A549 (cell line): Measurements from ENCODE around the gene CDYL. TPM values are rescaled to one million over a fixed set of nuclear protein-coding genes. Genes with fewer than 3 reads are reported as not detected.

Experiments
- ATAC-seq, 2 experiments: fragments of 200-7000 bp in 1 of 2; fragments of >200 bp in 1 of 2; cut with Nextera tagmentation in 1 of 2; cut with Tn5 transposase in 1 of 2; 3 replicates each; pipeline versions ENCODE4 v1.8.0 to v1.9.1; 2018 to 2020; ENCODE audit warnings: mild to moderate bottlenecking in 1 of 2, moderate library complexity in 1 of 2
- CTCF ChIA-PET: fragments of 300-600 bp; sonication (Branson Sonifier 250); formaldehyde crosslinking; extraction: SDS; loops from one replicate; lab custom pipeline; 2021; ENCODE audit warnings: antibody characterized with exemption, inconsistent platforms; lab: Yijun Ruan, JAX
- POLR2A ChIA-PET: fragments of 350-600 bp; formaldehyde crosslinking; extraction: SDS; loops from one replicate; lab custom pipeline; 2021; ENCODE audit warnings: antibody characterized with exemption, inconsistent platforms; lab: Yijun Ruan, JAX
- DNase-seq, 2 experiments: peaks; one replicate each; pipeline versions ENCODE4 v3.0.0 to v3.0.0-alpha.2; 2011 to 2016; ENCODE audit warnings: low read depth in 1 of 2, low spot score in 1 of 2
- FAIRE-seq: peaks from 2 replicates; lab custom pipeline; 2011; peaks lifted over from hg19 to GRCh38; lab: Jason Lieb, UNC
- H3K27ac ChIP-seq, 2 experiments: fragments of >200 bp; sonication (Bioruptor Twin); formaldehyde crosslinking; 3 replicates each; pipeline ENCODE4 v1.5.1; 2016 to 2017
- H3K4me1 ChIP-seq: fragments of >200 bp; sonication (Bioruptor Twin); formaldehyde crosslinking; 3 replicates; pipeline ENCODE4 v1.6.1; 2016
- H3K4me2 ChIP-seq: fragments of >200 bp; sonication (Bioruptor Twin); formaldehyde crosslinking; 3 replicates; pipeline ENCODE4 v1.6.1; 2016
- H3K4me3 ChIP-seq: fragments of >200 bp; sonication (Bioruptor Twin); formaldehyde crosslinking; 3 replicates; pipeline ENCODE4 v1.5.1; 2016
- H3K9me3 ChIP-seq: fragments of >200 bp; sonication (Bioruptor Twin); formaldehyde crosslinking; 3 replicates; pipeline ENCODE4 v1.6.1; 2016
- CBX2 ChIP-seq: fragments of 200-600 bp; sonication (generic); IDR thresholded peaks from 2 replicates; pipeline ENCODE4 v1.6.1; 2016; ENCODE audit warnings: low read depth, mild to moderate bottlenecking, borderline replicate concordance
- CHD2 ChIP-seq: fragments of 150-350 bp; IDR thresholded peaks from 2 replicates; pipeline ENCODE4 v1.6.1; 2014; ENCODE audit warnings: low read length; ENCODE audit not compliant: partially characterized antibody
- CTCF ChIP-seq: fragments of >200 bp; sonication (Bioruptor Twin); formaldehyde crosslinking; IDR thresholded peaks from 3 replicates; pipeline ENCODE4 v1.5.1; 2016
- EHMT2 ChIP-seq: fragments of 200-600 bp; sonication (generic); IDR thresholded peaks from 2 replicates; pipeline ENCODE4 v1.6.1; 2016; ENCODE audit warnings: antibody characterized with exemption, low read depth, mild to moderate bottlenecking, moderate library complexity
- GATA3 ChIP-seq: IDR thresholded peaks from 2 replicates; pipeline ENCODE4 v1.6.1; 2012; ENCODE audit warnings: borderline replicate concordance
- HMGXB4 ChIP-seq: fragments of 250-450 bp; sonication (Bioruptor Pico); IDR thresholded peaks from 2 replicates; pipeline ENCODE4 v1.5.0; 2021; ENCODE audit warnings: mild to moderate bottlenecking, moderate library complexity, borderline replicate concordance
- MAZ ChIP-seq: fragments of 150-350 bp; IDR thresholded peaks from 2 replicates; pipeline ENCODE4 v1.6.1; 2014; ENCODE audit warnings: antibody characterized with exemption, low read depth, low read length, borderline replicate concordance
- NFE2L2 ChIP-seq: fragments of 150-350 bp; conservative IDR thresholded peaks from 2 replicates; pipeline ENCODE4 v1.6.1; 2014; ENCODE audit warnings: low read length
- PBX3 ChIP-seq: IDR thresholded peaks from 2 replicates; pipeline ENCODE4 v1.6.1; 2012
- PHF8 ChIP-seq: fragments of 200-600 bp; sonication (generic); IDR thresholded peaks from 2 replicates; pipeline ENCODE4 v1.6.1; 2016; ENCODE audit warnings: low read depth, mild to moderate bottlenecking, antibody characterized with exemption, moderate library complexity, borderline replicate concordance
- REST ChIP-seq: fragments of 200-600 bp; sonication (generic); IDR thresholded peaks from 2 replicates; pipeline ENCODE4 v1.6.1; 2016; ENCODE audit warnings: antibody characterized with exemption, mild to moderate bottlenecking, moderate library complexity
- TFCP2L1 ChIP-seq: fragments of 250-450 bp; sonication (Bioruptor Pico); IDR thresholded peaks from 2 replicates; pipeline ENCODE4 v1.5.0; 2021; ENCODE audit warnings: mild to moderate bottlenecking
- ZFP36 ChIP-seq: fragments of 450-650 bp; IDR thresholded peaks from 2 replicates; pipeline ENCODE4 v1.6.1; 2014; ENCODE audit warnings: borderline replicate concordance; ENCODE audit not compliant: partially characterized antibody
- ZNF302 ChIP-seq: fragments of 250-450 bp; sonication (Bioruptor Pico); IDR thresholded peaks from 2 replicates; pipeline ENCODE4 v1.9.0; 2021; ENCODE audit warnings: inconsistent platforms, mild to moderate bottlenecking, moderate library complexity
- WGBS: methylation state at CpG from one replicate; pipeline ENCODE4 v1.1.6; 2017; ENCODE audit errors: missing lambda C conversion rate; 5-methylcytosine and 5-hydroxymethylcytosine counted together
- polyA plus RNA-seq, 4 experiments: library from polyadenylated mRNA; depleted of rRNA in 3 of 4; stranded (reverse); fragments of >200 nt; fragmentation: RNase III in 1 of 4; extraction: RNeasy Plus Mini Kit Qiagen cat#74134 plus additional on column Dnase treatment in 1 of 4; gene quantifications; 2 replicates in 3 of 4; 3 replicates in 1 of 4; pipeline ENCODE4 v1.2.3, GENCODE V29; 2011 to 2017

The CDYL gene
- polyA plus RNA-seq, 2 of the 4 experiments (the other 2 are of a cell fraction) = 18.6 to 42.7 TPM

- H3K27ac ChIP-seq = no peak overlapping the region
- DNase-seq (no peak), ATAC-seq (no peak), FAIRE-seq (no peak)
- H3K4me2 ChIP-seq = no peak overlapping the region
- H3K4me3 ChIP-seq = no peak overlapping the region
- H3K9me3 ChIP-seq = peaks cover under 1% of the 10 kb centered on the region; the same call in 1 of the 3 replicates
- POLR2A ChIA-PET = no interaction called here
- WGBS = 86% methylated on average over 1 of the region's 1 CpG
- peaks cover 7% of the 10 kb centered on the region; the same call in 2 of the 3 replicates for H3K4me1 ChIP-seq
- CTCF ChIA-PET = no interaction called here
- TF ChIP-seq REST (no peak), CHD2 (no peak), EHMT2 (no peak), GATA3 (no peak), ZNF302 (CRISPR knock-in tag) (no peak), CBX2 (no peak), HMGXB4 (CRISPR knock-in tag) (no peak), ZFP36 (no peak), PHF8 (no peak), MAZ (no peak), TFCP2L1 (CRISPR knock-in tag) (no peak), NFE2L2 (no peak), PBX3 (no peak)
Measured at GRCh38 chr6:4822476-4822875, 46.3 kb downstream of the CDYL start.

GRCh38 chr6:4828187-4828698 is 52.0 kb downstream of the CDYL start:
- POLR2A ChIA-PET = no interaction called here
- CTCF ChIA-PET = no interaction called here

More at GRCh38 chr6:4828187-4828698, 52.0 kb downstream of the CDYL start:
- H3K4me1 ChIP-seq = no peaks in the 10 kb centered on the region
- DNase-seq = no peak
- H3K9me3 ChIP-seq = peaks cover 26% of the 10 kb centered on the region
- no peak overlapping the region for H3K27ac ChIP-seq
- H3K4me3 ChIP-seq = no peak overlapping the region
- no peak for TF ChIP-seq CTCF
- TF ChIP-seq, all 56 proteins: peak for 0
- no peak for ATAC-seq
- H3K4me2 ChIP-seq = no peak overlapping the region
- FAIRE-seq = no peak
- WGBS = 86% methylated on average over 3 of the region's 3 CpGs
